Activated CD4-positive, CD25-positive, alpha-beta regulatory T cell treated with anti-CD3 and anti-CD28 coated beads, Interleukin-2, amount 50 U/mL, for 16 hours (primary cell): ENCODE data around the gene NXNL2.

Experiments used
- DNase-seq: peaks from one replicate; pipeline ENCODE4 v3.0.0-alpha.2; 2020; ENCODE audit warnings: low read depth, low spot score

NXNL2 gene

GRCh38 chr9:88531920-88532698 is 2.9 kb upstream of the NXNL2 start:
- DNase-seq: no peak

GRCh38 chr9:88533951-88534455 is 975 bp upstream of the NXNL2 start:
- no peak for DNase-seq

- no peak for DNase-seq
Measured at GRCh38 chr9:88535226-88536022, 446 bp downstream of the NXNL2 start.

- no peak for DNase-seq
Measured at GRCh38 chr9:88536023-88536324, 996 bp downstream of the NXNL2 start.

- DNase-seq: no peak
Measured at GRCh38 chr9:88536951-88537760, 2.2 kb downstream of the NXNL2 start.

GRCh38 chr9:88537761-88538091 is 2.7 kb downstream of the NXNL2 start:
- no peak for DNase-seq

GRCh38 chr9:88538311-88539085 is 3.5 kb downstream of the NXNL2 start:
- DNase-seq: no peak

- DNase-seq: no peak
Measured at GRCh38 chr9:88539246-88539645, 4.3 kb downstream of the NXNL2 start.

GRCh38 chr9:88540251-88540763 is 5.3 kb downstream of the NXNL2 start:
- DNase-seq: no peak

GRCh38 chr9:88544245-88544644 is 9.3 kb downstream of the NXNL2 start:
- no peak for DNase-seq

- DNase-seq: no peak
Measured at GRCh38 chr9:88551546-88552137, 16.7 kb downstream of the NXNL2 start.

GRCh38 chr9:88553350-88553749 is 18.4 kb downstream of the NXNL2 start:
- no peak for DNase-seq

- DNase-seq: no peak
Measured at GRCh38 chr9:88555268-88555980, 20.4 kb downstream of the NXNL2 start.

- DNase-seq: no peak
Measured at GRCh38 chr9:88559661-88560060, 24.7 kb downstream of the NXNL2 start.

- DNase-seq: no peak
Measured at GRCh38 chr9:88567870-88568269, 32.9 kb downstream of the NXNL2 start.

GRCh38 chr9:88571419-88571818 is 36.4 kb downstream of the NXNL2 start:
- DNase-seq: no peak

- DNase-seq: no peak
Measured at GRCh38 chr9:88572684-88573083, 37.7 kb downstream of the NXNL2 start.

GRCh38 chr9:88574953-88575352 is 40.0 kb downstream of the NXNL2 start:
- DNase-seq: no peak

- no peak for DNase-seq
Measured at GRCh38 chr9:88577256-88578120, 42.5 kb downstream of the NXNL2 start.
